HG03045 (cell line): ENCODE data around the gene LARP1.
"Not testable (repeated sequence)": the region's sequence is repeated elsewhere in the genome, so short reads cannot be mapped to it uniquely, and the experiment has no call there.

Source experiments
- ATAC-seq: cut with Tn5 transposase; IDR thresholded peaks from one replicate; pipeline ENCODE4 v1.9.1; 2021; ENCODE audit warnings: mild to moderate bottlenecking, moderate library complexity; ENCODE audit not compliant: unreplicated experiment

Gene LARP1

GRCh38 chr5:154820383-154820782, 65.2 kb downstream of the LARP1 start:
- ATAC-seq = no peak

GRCh38 chr5:154822896-154823295, 67.7 kb downstream of the LARP1 start:
- ATAC-seq = not testable (repeated sequence)

GRCh38 chr5:154823605-154824004, 68.4 kb downstream of the LARP1 start:
- no peak for ATAC-seq

GRCh38 chr5:154824070-154824469, 68.9 kb downstream of the LARP1 start:
- no peak for ATAC-seq

- no peak for ATAC-seq
Observed at GRCh38 chr5:154829181-154829588, 74.0 kb downstream of the LARP1 start.

GRCh38 chr5:154829589-154830218, 74.5 kb downstream of the LARP1 start:
- no peak for ATAC-seq

GRCh38 chr5:154830219-154830595, 75.0 kb downstream of the LARP1 start:
- no peak for ATAC-seq

- ATAC-seq = no peak
Observed at GRCh38 chr5:154830596-154830995, 75.4 kb downstream of the LARP1 start.

GRCh38 chr5:154831451-154831850, 76.3 kb downstream of the LARP1 start:
- ATAC-seq = no peak

- not testable (repeated sequence) for ATAC-seq
Observed at GRCh38 chr5:154832804-154833203, 77.6 kb downstream of the LARP1 start.

GRCh38 chr5:154834053-154834452, 78.9 kb downstream of the LARP1 start:
- ATAC-seq = no peak

GRCh38 chr5:154835701-154836052, 80.5 kb downstream of the LARP1 start:
- not testable (repeated sequence) for ATAC-seq

- ATAC-seq = no peak
Observed at GRCh38 chr5:154836225-154836624, 81.0 kb downstream of the LARP1 start.

- no peak for ATAC-seq
Observed at GRCh38 chr5:154837009-154837901, 82.1 kb downstream of the LARP1 start.

GRCh38 chr5:154840435-154841272, 85.5 kb downstream of the LARP1 start:
- ATAC-seq = no peak

GRCh38 chr5:154841273-154841661, 86.1 kb downstream of the LARP1 start:
- ATAC-seq = no peak

- ATAC-seq = no peak
Observed at GRCh38 chr5:154842689-154843530, 87.7 kb downstream of the LARP1 start.

GRCh38 chr5:154844809-154845208, 89.6 kb downstream of the LARP1 start:
- no peak for ATAC-seq

GRCh38 chr5:154849264-154849785, 94.1 kb downstream of the LARP1 start:
- ATAC-seq = no peak

GRCh38 chr5:154849791-154850201, 94.6 kb downstream of the LARP1 start:
- ATAC-seq = no peak
